Measurements from ENCODE around the gene TRIM24. TPM values are rescaled to one million over a fixed set of nuclear protein-coding genes. Genes with fewer than 3 reads are reported as not detected.

Gene TRIM24
- total and polyA plus RNA-seq, 4 donors, result 7.5 to 19.7 (median 11.2) TPM

GRCh38 chr7:138575897-138576428, 115.9 kb downstream of the TRIM24 start:
- H3K27ac ChIP-seq (ENCODE audit: low read depth in 1 of 2, low read length in 2 of 2), result no peak overlapping the region

GRCh38 chr7:138579136-138579535, 119.1 kb downstream of the TRIM24 start:
- 98% methylated on average over 1 of the region's 1 CpG for WGBS
- Histone ChIP-seq H3K9ac (ENCODE audit: low read depth in 1 of 2, low read length in 2 of 2) (no peak overlapping the region), H3K27me3 (ENCODE audit: control insufficient read depth in 4 of 4, insufficient read depth in 4 of 4, low read length in 3 of 4) (no peaks in the 10 kb centered on the region), H3K4me1 (ENCODE audit: control insufficient read depth in 4 of 4, insufficient read depth in 4 of 4, low read length in 3 of 4) (no peaks in the 10 kb centered on the region), H3K27ac (ENCODE audit: low read depth in 1 of 2, low read length in 2 of 2) (no peak overlapping the region), H3K9me3 (ENCODE audit: control insufficient read depth in 4 of 4, low read length in 3 of 4) (no peaks in the 10 kb centered on the region), H3K36me3 (ENCODE audit: control insufficient read depth in 4 of 4, insufficient read depth in 3 of 4, low read depth in 1 of 4, low read length in 3 of 4) (peaks cover 6 to 61% (median 52%) of the 10 kb centered on the region in 4 donors), H3K4me3 (ENCODE audit: low read depth in 1 of 3, low read length in 3 of 3) (no peak overlapping the region)
- DNase-seq (ENCODE audit: low spot score), result no peak
- no peak for TF ChIP-seq CTCF (IDR thresholded peaks at IDR 0.05; ENCODE audit: low read depth, low read length, missing input control)
- TF ChIP-seq MAX (IDR thresholded peaks at IDR 0.05), result no peak
- TF ChIP-seq FOXA1 (IDR thresholded peaks at IDR 0.05), result no peak
- no peak for TF ChIP-seq REST (IDR thresholded peaks at IDR 0.05)
- TF ChIP-seq HNF4G (IDR thresholded peaks at IDR 0.05), result no peak
- TF ChIP-seq EGR1 (IDR thresholded peaks at IDR 0.05; ENCODE audit: low read depth in 2 of 2), result no peak

More at GRCh38 chr7:138575897-138576428, 115.9 kb downstream of the TRIM24 start:
- Histone ChIP-seq H3K27me3 (ENCODE audit: control insufficient read depth in 4 of 4, insufficient read depth in 4 of 4, low read length in 3 of 4) (no peaks in the 10 kb centered on the region), H3K4me3 (ENCODE audit: low read depth in 1 of 3, low read length in 3 of 3) (no peak overlapping the region), H3K4me1 (ENCODE audit: control insufficient read depth in 4 of 4, insufficient read depth in 4 of 4, low read length in 3 of 4) (no peaks in the 10 kb centered on the region), H3K36me3 (ENCODE audit: control insufficient read depth in 4 of 4, insufficient read depth in 3 of 4, low read depth in 1 of 4, low read length in 3 of 4) (peaks cover 6 to 62% (median 48%) of the 10 kb centered on the region in 4 donors), H3K9ac (ENCODE audit: low read depth in 1 of 2, low read length in 2 of 2) (no peak overlapping the region), H3K9me3 (ENCODE audit: control insufficient read depth in 4 of 4, low read length in 3 of 4) (no peaks in the 10 kb centered on the region)
- TF ChIP-seq EGR1 (IDR thresholded peaks at IDR 0.05; ENCODE audit: low read depth in 2 of 2), result no peak
- no peak for TF ChIP-seq JUND (IDR thresholded peaks at IDR 0.05)
- no peak for TF ChIP-seq RXRA (IDR thresholded peaks at IDR 0.05)
- TF ChIP-seq ATF3 (IDR thresholded peaks at IDR 0.05), result no peak
- no peak for TF ChIP-seq YY1 (IDR thresholded peaks at IDR 0.05)
- TF ChIP-seq FOXA1 (IDR thresholded peaks at IDR 0.05), result no peak
- no peak for TF ChIP-seq CTCF (IDR thresholded peaks at IDR 0.05; ENCODE audit: low read depth, low read length, missing input control)
- TF ChIP-seq TAF1 (conservative IDR thresholded peaks at IDR 0.05), result no peak
- TF ChIP-seq HNF4G (IDR thresholded peaks at IDR 0.05), result no peak
- TF ChIP-seq SP1 (IDR thresholded peaks at IDR 0.05), result no peak
- TF ChIP-seq REST (IDR thresholded peaks at IDR 0.05), result no peak
- TF ChIP-seq GABPA (IDR thresholded peaks at IDR 0.05 in 1 of 2, conservative IDR thresholded peaks at IDR 0.05 in 1 of 2), result no peak
- no peak for TF ChIP-seq RAD21 (IDR thresholded peaks at IDR 0.05)
- no peak for TF ChIP-seq FOXA2 (IDR thresholded peaks at IDR 0.05)
- 90% methylated on average over 5 of the region's 5 CpGs for WGBS
- no peak for DNase-seq (ENCODE audit: low spot score)

All from liver (tissue), 9 donors.